H1 (cell line): Measurements from ENCODE around the gene GPR63. TPM values are rescaled to one million over a fixed set of nuclear protein-coding genes. Genes with fewer than 3 reads are reported as not detected.

Experiments used
- CTCF ChIA-PET: fragments of 300-600 bp; sonication (Branson Sonifier 250); formaldehyde crosslinking; loops from one replicate; lab custom pipeline; 2021; ENCODE audit not compliant: partially characterized antibody; lab: Charles Lee
- POLR2A ChIA-PET: fragments of 300-600 bp; sonication (Branson Sonifier 250); formaldehyde crosslinking; loops from one replicate; lab custom pipeline; 2021; ENCODE audit warnings: inconsistent platforms; ENCODE audit not compliant: partially characterized antibody; lab: Charles Lee
- DNase-seq, 2 experiments: peaks; one replicate each; pipeline versions ENCODE4 v3.0.0 to v3.0.0-alpha.2; 2010 to 2022; ENCODE audit warnings: low spot score in 2 of 2, low read depth in 1 of 2, mixed read lengths in 1 of 2
- FAIRE-seq: peaks from 2 replicates; lab custom pipeline; 2011; peaks lifted over from hg19 to GRCh38; lab: Jason Lieb, UNC
- H2AFZ ChIP-seq: 2 replicates; pipeline ENCODE4 v1.8.1; 2012; ENCODE audit warnings: low read length, inconsistent platforms
- H2AK5ac ChIP-seq: 2 replicates; pipeline ENCODE4 v1.6.1; 2013; ENCODE audit warnings: low read depth, low read length
- H2BK120ac ChIP-seq: replicated peaks from 2 replicates; pipeline ENCODE3; 2013; ENCODE audit warnings: low read depth, low read length, inconsistent platforms
- H2BK12ac ChIP-seq: 2 replicates; pipeline ENCODE4 v1.6.1; 2013; ENCODE audit warnings: low read depth, low read length
- H2BK15ac ChIP-seq: 2 replicates; pipeline ENCODE4 v1.6.1; 2013; ENCODE audit warnings: low read length
- H2BK20ac ChIP-seq: 2 replicates; pipeline ENCODE4 v1.6.1; 2013; ENCODE audit warnings: low read length
- H2BK5ac ChIP-seq: 2 replicates; pipeline ENCODE4 v1.6.1; 2013; ENCODE audit warnings: low read depth, low read length
- H3K14ac ChIP-seq: 2 replicates; pipeline ENCODE4 v1.6.1; 2013; ENCODE audit warnings: inconsistent platforms; ENCODE audit not compliant: insufficient read length
- H3K18ac ChIP-seq: 2 replicates; pipeline ENCODE4 v1.6.1; 2013; ENCODE audit warnings: low read length; ENCODE audit errors: extremely low read depth
- H3K23ac ChIP-seq: 2 replicates; pipeline ENCODE4 v1.6.1; 2013; ENCODE audit warnings: inconsistent platforms; ENCODE audit not compliant: insufficient read length
- H3K23me2 ChIP-seq: 2 replicates; pipeline ENCODE4 v1.6.1; 2013; ENCODE audit warnings: low read depth, low read length
- H3K27ac ChIP-seq: 2 replicates; pipeline ENCODE4 v1.6.1; 2011; ENCODE audit warnings: low read depth, low read length, inconsistent platforms
- H3K27me3 ChIP-seq, 4 experiments: replicated peaks in 1 of 4; 1 replicate in 1 of 4; 2 replicates in 3 of 4; pipeline versions ENCODE4 v1.6.1 to v1.8.1; 2011 to 2013; ENCODE audit warnings: low read length in 3 of 4, mild to moderate bottlenecking in 3 of 4, inconsistent platforms in 2 of 4, mixed read lengths in 2 of 4, moderate library complexity in 1 of 4; ENCODE audit not compliant: control insufficient read depth in 3 of 4, insufficient read depth in 3 of 4; ENCODE audit errors: extremely low read depth in 1 of 4
- H3K36me3 ChIP-seq, 4 experiments: 2 replicates each; pipeline versions ENCODE4 v1.6.1 to v1.8.1; 2011 to 2013; ENCODE audit warnings: mild to moderate bottlenecking in 4 of 4, low read length in 3 of 4, moderate library complexity in 2 of 4, control low read depth in 1 of 4, inconsistent platforms in 1 of 4; ENCODE audit not compliant: insufficient read depth in 4 of 4, control insufficient read depth in 2 of 4
- H3K4ac ChIP-seq: replicated peaks from 2 replicates; pipeline ENCODE3; 2013; ENCODE audit warnings: low read length, low read depth, mixed read lengths, inconsistent platforms; ENCODE audit not compliant: insufficient read length
- H3K4me1 ChIP-seq, 4 experiments: replicated peaks in 1 of 4; 1 replicate in 1 of 4; 2 replicates in 3 of 4; pipeline versions ENCODE4 v1.6.1 to v1.8.1; 2011 to 2013; ENCODE audit warnings: low read length in 3 of 4, inconsistent platforms in 2 of 4, mixed read lengths in 1 of 4; ENCODE audit not compliant: insufficient read depth in 4 of 4, control insufficient read depth in 3 of 4
- H3K4me2 ChIP-seq, 2 experiments: 2 replicates each; pipeline versions ENCODE4 v1.6.1 to v1.8.1; 2011 to 2013; ENCODE audit warnings: low read depth in 2 of 2, low read length in 2 of 2, control low read depth in 1 of 2, inconsistent platforms in 1 of 2, mild to moderate bottlenecking in 1 of 2; ENCODE audit not compliant: insufficient read depth in 1 of 2
- H3K4me3 ChIP-seq, 4 experiments: fragments of 200-600, 300-600 bp in 1 of 4; sonication (generic), shearing (Covaris generic), sonication (Bioruptor Twin) in 1 of 4; 2 replicates each; pipeline versions ENCODE4 v1.5.1 to v1.8.1; 2011 to 2016; ENCODE audit warnings: low read length in 4 of 4, low read depth in 3 of 4, control low read depth in 2 of 4, inconsistent platforms in 2 of 4, mild to moderate bottlenecking in 2 of 4, mixed read lengths in 1 of 4, moderate library complexity in 1 of 4; ENCODE audit not compliant: insufficient read depth in 2 of 4; ENCODE audit errors: extremely low read depth in 1 of 4
- H3K56ac ChIP-seq: replicated peaks from 2 replicates; pipeline ENCODE3; 2013; ENCODE audit warnings: low read depth, mild to moderate bottlenecking, mixed read lengths, low read length, inconsistent platforms; ENCODE audit not compliant: insufficient read length
- H3K79me1 ChIP-seq: 2 replicates; pipeline ENCODE4 v1.6.1; 2013; ENCODE audit warnings: low read depth, low read length, control low read depth
- H3K79me2 ChIP-seq, 2 experiments: 2 replicates each; pipeline versions ENCODE4 v1.6.1 to v1.8.1; 2012 to 2013; ENCODE audit warnings: low read length in 2 of 2, mild to moderate bottlenecking in 2 of 2, inconsistent platforms in 1 of 2; ENCODE audit not compliant: insufficient read depth in 2 of 2, control insufficient read depth in 1 of 2
- H3K9ac ChIP-seq, 4 experiments: replicated peaks in 1 of 4; 1 replicate in 1 of 4; 2 replicates in 3 of 4; pipeline versions ENCODE4 v1.6.1 to v1.8.1; 2011 to 2013; ENCODE audit warnings: low read depth in 3 of 4, low read length in 3 of 4, control low read depth in 2 of 4, mild to moderate bottlenecking in 2 of 4, moderate library complexity in 2 of 4, inconsistent platforms in 1 of 4; ENCODE audit errors: extremely low read depth in 1 of 4
- H3K9me3 ChIP-seq, 2 experiments: 2 replicates each; pipeline versions ENCODE4 v1.6.1 to v1.8.1; 2012 to 2013; ENCODE audit warnings: mild to moderate bottlenecking in 2 of 2, moderate library complexity in 2 of 2, control low read depth in 1 of 2, inconsistent platforms in 1 of 2, low read depth in 1 of 2, low read length in 1 of 2, mixed read lengths in 1 of 2; ENCODE audit not compliant: insufficient read depth in 2 of 2
- H4K20me1 ChIP-seq, 2 experiments: replicated peaks in 1 of 2; 2 replicates each; pipeline versions ENCODE3 to v1.8.1; 2011 to 2013; ENCODE audit warnings: inconsistent platforms in 2 of 2, low read length in 2 of 2, mild to moderate bottlenecking in 1 of 2; ENCODE audit not compliant: insufficient read depth in 2 of 2, control insufficient read depth in 1 of 2
- H4K5ac ChIP-seq: 2 replicates; pipeline ENCODE4 v1.6.1; 2013; ENCODE audit warnings: low read length, low read depth, mixed read lengths, inconsistent platforms; ENCODE audit not compliant: insufficient read length
- H4K8ac ChIP-seq: 2 replicates; pipeline ENCODE4 v1.8.0; 2013; ENCODE audit warnings: mild to moderate bottlenecking, moderate library complexity, low read length, inconsistent platforms; ENCODE audit not compliant: insufficient read depth; ENCODE audit errors: extremely low read depth
- H4K91ac ChIP-seq: replicated peaks from 2 replicates; pipeline ENCODE3; 2013; ENCODE audit warnings: low read length, mixed read lengths, inconsistent platforms; ENCODE audit not compliant: insufficient read length
- CBX8 ChIP-seq: fragments of 300-800, 300-1000 bp; sonication (generic); IDR thresholded peaks from 2 replicates; pipeline ENCODE4 v1.7.1; 2016; ENCODE audit warnings: low read depth, low read length, borderline replicate concordance
- KDM5A ChIP-seq: fragments of 200-600 bp; IDR thresholded peaks from 2 replicates; pipeline ENCODE4 v1.7.1; 2012; ENCODE audit warnings: mild to moderate bottlenecking, low read length, inconsistent platforms, mixed read lengths
- NANOG ChIP-seq: IDR thresholded peaks from 2 replicates; pipeline ENCODE4 v1.6.1; 2011; ENCODE audit warnings: low read length, low read depth, mild to moderate bottlenecking, inconsistent platforms; ENCODE audit not compliant: insufficient read depth, poor library complexity, severe bottlenecking
- POLR2A ChIP-seq, 2 experiments: IDR thresholded peaks; 1 replicate in 1 of 2; 2 replicates in 1 of 2; pipeline ENCODE4 v1.6.1; 2011; ENCODE audit warnings: low read depth in 2 of 2, low read length in 2 of 2, mild to moderate bottlenecking in 2 of 2; ENCODE audit errors: control extremely low read depth in 1 of 2
- POLR2AphosphoS5 ChIP-seq: IDR thresholded peaks from 2 replicates; pipeline ENCODE4 v1.6.1; 2011; ENCODE audit warnings: low read depth, low read length
- RBBP5 ChIP-seq: IDR thresholded peaks from 2 replicates; pipeline ENCODE4 v1.7.1; 2012; ENCODE audit warnings: low read depth, mild to moderate bottlenecking, inconsistent platforms, low read length, moderate library complexity, borderline replicate concordance
- SP4 ChIP-seq: IDR thresholded peaks from 2 replicates; pipeline ENCODE4 v1.6.1; 2012; ENCODE audit warnings: low read length, inconsistent platforms
- SRF ChIP-seq: IDR thresholded peaks from 2 replicates; pipeline ENCODE4 v1.6.1; 2011; ENCODE audit warnings: mild to moderate bottlenecking, low read depth, low read length, moderate library complexity
- TBP ChIP-seq: IDR thresholded peaks from 2 replicates; pipeline ENCODE4 v1.6.1; 2011; ENCODE audit warnings: low read depth, low read length, improper control_type of control experiment
- TEAD4 ChIP-seq: IDR thresholded peaks from 2 replicates; pipeline ENCODE4 v1.6.1; 2012; ENCODE audit warnings: low read depth, low read length, inconsistent platforms, mixed read lengths
- WGBS, 2 experiments: shearing (Covaris generic) in 1 of 2; methylation state at CpG; one replicate each; pipeline versions ENCODE4 v1.1.6 to v1.1.7; 2013 to 2015; ENCODE audit warnings: low lambda C conversion rate in 2 of 2, mixed read lengths in 2 of 2, inconsistent platforms in 1 of 2, low coverage in 1 of 2, missing lambda C conversion rate in 1 of 2; ENCODE audit not compliant: insufficient replicate concordance in 2 of 2, insufficient coverage in 1 of 2, insufficient read length in 1 of 2; ENCODE audit errors: extremely low coverage in 1 of 2, missing lambda C conversion rate in 1 of 2; 5-methylcytosine and 5-hydroxymethylcytosine counted together
- polyA plus RNA-seq, 7 experiments: library from polyadenylated mRNA; depleted of rRNA in 3 of 7; stranded (reverse) in 5 of 7; unstranded in 2 of 7; fragments of >200 nt in 5 of 7; fragments of 200-250 nt in 2 of 7; gene quantifications; 1 replicate in 5 of 7; 2 replicates in 1 of 7; 4 replicates in 1 of 7; pipeline versions ENCODE4 v1.2.1 to v1.2.3, GENCODE V29; 2011 to 2013; ENCODE audit warnings: missing spikeins in 2 of 7, mixed read lengths in 2 of 7
- total RNA-seq: library from RNA; stranded (reverse); fragmentation: NEBNext Ultra II Directional; extraction: Animal tissue kit (Norgen Biotek cat#: 25700); gene quantifications from 2 replicates; pipeline ENCODE4 v1.2.1, GENCODE V29; 2021
- TF ChIP-seq, protein P1 (sequence below): IDR thresholded peaks from 2 replicates; pipeline ENCODE4 v1.6.1; 2011; ENCODE audit warnings: low read length, improper control_type of control experiment

The GPR63 gene
- total and polyA plus RNA-seq, 2 of the 8 experiments (the other 6 are each of a cell fraction or from before 2014, with no cell fraction given) = 6.1 to 11.6 TPM

DNA sequence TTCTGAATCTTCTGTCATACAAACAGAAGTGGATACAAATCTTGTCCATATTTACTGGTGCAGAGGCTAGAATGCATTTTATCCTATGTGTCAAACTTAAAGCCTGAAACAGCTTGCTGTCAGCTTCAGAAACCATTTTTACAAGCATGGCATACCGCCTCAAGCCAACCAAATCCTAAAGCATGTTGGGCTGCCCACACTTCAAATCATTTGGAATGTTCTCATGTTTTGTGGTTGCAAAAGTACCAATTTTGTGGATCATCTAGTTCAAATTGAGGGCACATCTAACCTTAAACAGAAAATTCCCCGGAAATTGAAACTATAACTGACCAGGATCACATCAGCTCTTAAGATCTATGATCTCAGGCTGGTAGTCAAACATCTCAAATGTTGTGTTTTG lies 3.2 kb downstream of the GPR63 start:
- Histone ChIP-seq H2AK5ac (no peak overlapping the region), H3K4me2 (no peak overlapping the region), H4K20me1 (peaks cover 2 to 3% of the 10 kb centered on the region in 2 experiments), H2BK15ac (no peak overlapping the region), H3K4ac (no peak overlapping the region), H3K27me3 (peaks cover 3 to 13% (median 6%) of the 10 kb centered on the region in 4 experiments; a peak in 5 of 7 replicates), H3K36me3 (peaks cover 0 to 18% (median 2%) of the 10 kb centered on the region in 4 experiments; a peak in 4 of 8 replicates), H3K56ac (no peak overlapping the region), H3K18ac (no peak overlapping the region), H3K79me2 (peaks cover 0 to 65% of the 10 kb centered on the region in 2 experiments; a peak in 3 of 4 replicates), H3K9ac (no peak overlapping the region), H3K4me3 (no peak overlapping the region), H3K79me1 (no peaks in the 10 kb centered on the region), H2BK5ac (no peak overlapping the region), H3K27ac (no peak overlapping the region), H3K23ac (no peak overlapping the region), H2BK12ac (no peak overlapping the region), H3K9me3 (no peaks in the 10 kb centered on the region), H3K23me2 (no peaks in the 10 kb centered on the region; the same call in 1 of the 2 replicates), H3K14ac (no peak overlapping the region), H2AFZ (no peak overlapping the region), H4K91ac (no peak overlapping the region), H2BK20ac (no peak overlapping the region), H4K5ac (no peak overlapping the region), H4K8ac (no peak overlapping the region), H2BK120ac (no peak overlapping the region), H3K4me1 (peaks cover 0 to 6% (median 2%) of the 10 kb centered on the region in 4 experiments; a peak in 3 of 7 replicates)
- ChIA-PET POLR2A (no interaction called here), CTCF (interaction anchor here (1.0 to 1.1 kb wide), 2 partner anchors 27 to 64 kb away, joined by 3 to 4 read pairs; no protein-coding TSS in a partner anchor)
- TF ChIP-seq NANOG = no peak
- TF ChIP-seq RBBP5 = no peak
- no peak for TF ChIP-seq SP4
- no peak for TF ChIP-seq SRF
- TF ChIP-seq, protein P1, sequence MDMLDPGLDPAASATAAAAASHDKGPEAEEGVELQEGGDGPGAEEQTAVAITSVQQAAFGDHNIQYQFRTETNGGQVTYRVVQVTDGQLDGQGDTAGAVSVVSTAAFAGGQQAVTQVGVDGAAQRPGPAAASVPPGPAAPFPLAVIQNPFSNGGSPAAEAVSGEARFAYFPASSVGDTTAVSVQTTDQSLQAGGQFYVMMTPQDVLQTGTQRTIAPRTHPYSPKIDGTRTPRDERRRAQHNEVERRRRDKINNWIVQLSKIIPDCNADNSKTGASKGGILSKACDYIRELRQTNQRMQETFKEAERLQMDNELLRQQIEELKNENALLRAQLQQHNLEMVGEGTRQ = no peak
- TF ChIP-seq KDM5A = no peak
- TF ChIP-seq CBX8 = no peak
- no peak for TF ChIP-seq TEAD4
- no peak for TF ChIP-seq POLR2A (IDR thresholded peaks at IDR 0.05; ENCODE audit: control extremely low read depth in 1 of 2, low read depth in 2 of 2, low read length in 2 of 2)
- TF ChIP-seq POLR2AphosphoS5 = no peak
- no peak for TF ChIP-seq TBP
- FAIRE-seq = peak; percentile 19
- WGBS, 2 experiments = 98% methylated on average over 2 of the region's 2 CpGs; no CpG with 5 or more reads in 1 of the 2 experiments
- no peak for DNase-seq
